Transverse colon (tissue), 4 donors: ENCODE results near the gene PIAS1. TPM values are rescaled to one million over a fixed set of nuclear protein-coding genes. Genes with fewer than 3 reads are reported as not detected.
A peak's percentile ranks its signal among the peaks of the same experiment; 100 is the strongest.

Experiments
- DNase-seq: peaks from one replicate; pipeline ENCODE4 v3.0.0-alpha.2; 2019
- H3K27ac ChIP-seq, 4 donors: fragments of 200-600 bp; sonication (generic); 2 replicates each; pipeline ENCODE4 v1.5.1; 2016 to 2018; ENCODE audit warnings: inconsistent platforms in 4 of 4
- H3K27me3 ChIP-seq: fragments of 200-600 bp; sonication (generic); 2 replicates; pipeline ENCODE4 v1.5.1; 2017; ENCODE audit warnings: inconsistent platforms
- H3K36me3 ChIP-seq, 4 donors: fragments of 200-600 bp; sonication (generic); 2 replicates each; pipeline ENCODE4 v1.5.1; 2017 to 2019; ENCODE audit warnings: inconsistent platforms in 4 of 4
- H3K4me1 ChIP-seq, 4 donors: fragments of 200-600 bp; sonication (generic); 2 replicates each; pipeline ENCODE4 v1.5.1; 2017 to 2020; ENCODE audit warnings: inconsistent platforms in 4 of 4
- H3K4me3 ChIP-seq, 4 donors: fragments of 200-600 bp; sonication (generic); 1 replicate in 1 of 4; 2 replicates in 3 of 4; pipeline versions ENCODE4 v1.5.1 to v1.6.1; 2017 to 2019; ENCODE audit warnings: inconsistent platforms in 4 of 4
- H3K9me3 ChIP-seq, 2 donors: fragments of 200-600 bp; sonication (generic); 2 replicates each; pipeline ENCODE4 v1.5.1; 2017 to 2019; ENCODE audit warnings: inconsistent platforms in 2 of 2
- EP300 ChIP-seq: sonication (generic); formaldehyde crosslinking; IDR thresholded peaks from one replicate; pipeline ENCODE4 v1.6.1; 2017; ENCODE audit warnings: antibody characterized with exemption, low read depth
- POLR2A ChIP-seq: fragments of 450-650 bp; IDR thresholded peaks from one replicate; pipeline ENCODE4 v1.6.1; 2016; ENCODE audit warnings: antibody characterized with exemption, mild to moderate bottlenecking, moderate library complexity
- POLR2AphosphoS5 ChIP-seq, 3 donors: sonication (generic); formaldehyde crosslinking; IDR thresholded peaks; one replicate each; pipeline ENCODE4 v1.6.1; 2016; ENCODE audit warnings: antibody characterized with exemption in 3 of 3
- WGBS, 2 donors: methylation state at CpG; one replicate each; pipeline ENCODE4 v1.1.5; 2018; ENCODE audit warnings: low coverage in 1 of 2; 5-methylcytosine and 5-hydroxymethylcytosine counted together
- in situ Hi-C, 4 donors: fragments of 200-750 bp; cut with MboI; loops; one replicate each; pipeline versions ENCODE4 v1.15.0 to v1.15.1; 2017; ENCODE audit warnings: low sequenced_read_pairs in 3 of 4, low pct_ligation_motif_present in 1 of 4, low pct_unique_long_range_greater_than_20kb in 1 of 4
- intact Hi-C: fragments of 100-400 bp; cut with DNase I; formaldehyde crosslinking; loops from one replicate; pipeline ENCODE4 v1.15.1; 2023; ENCODE audit warnings: low total_unique reads
- total RNA-seq, 4 donors: library from RNA; depleted of rRNA; stranded (reverse); fragments of >200 nt; gene quantifications; one replicate each; pipeline ENCODE4 v1.1.0, GENCODE V29; 2016
- TF ChIP-seq, protein P1 (sequence below), 5 experiments: fragments of 200-600 bp in 3 of 5; fragments of 450-650 bp in 2 of 5; sonication (generic) in 3 of 5; IDR thresholded peaks; 1 replicate in 2 of 5; 2 replicates in 3 of 5; pipeline ENCODE4 v1.5.1; 2016 to 2017; ENCODE audit warnings: antibody characterized with exemption in 5 of 5, inconsistent platforms in 3 of 5, mild to moderate bottlenecking in 2 of 5, moderate library complexity in 1 of 5

The PIAS1 gene
- total RNA-seq, 4 donors from 2014 or later, result 34.0 to 141 (median 55.4) TPM

DNA sequence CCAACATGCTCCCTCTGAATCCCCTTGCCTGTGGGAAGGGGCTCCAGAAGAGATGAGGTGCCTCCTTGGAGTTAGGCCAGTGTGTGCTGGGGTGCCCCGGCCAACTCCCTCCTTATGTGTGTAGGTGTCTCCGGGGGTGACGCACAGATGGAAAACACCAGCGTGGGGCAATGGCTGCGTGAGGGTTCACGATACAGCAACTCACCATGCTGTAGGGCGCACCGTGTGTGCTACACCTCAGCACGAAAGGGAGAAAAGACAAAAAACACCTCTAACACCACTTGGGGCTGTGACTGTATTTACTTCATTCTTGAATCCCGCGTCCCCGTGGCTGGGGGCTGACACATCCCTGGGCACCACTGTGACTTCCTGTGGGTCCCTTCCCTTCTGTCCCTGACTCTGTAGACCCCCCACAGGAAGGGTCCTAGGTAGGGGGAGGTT lies 152.6 kb downstream of the PIAS1 start:
- in situ Hi-C loops, result no loop called here
- no peak for DNase-seq
- Histone ChIP-seq H3K36me3 (no peaks in the 10 kb centered on the region), H3K27ac (peak overlapping the region; percentile 87 to 90 (median 90)), H3K4me3 (no peak overlapping the region), H3K9me3 (no peaks in the 10 kb centered on the region), H3K27me3 (no peaks in the 10 kb centered on the region), H3K4me1 (peaks cover 12 to 59% (median 39%) of the 10 kb centered on the region in 4 donors)
- TF ChIP-seq EP300 (no peak), POLR2AphosphoS5 (IDR thresholded peaks at IDR 0.05) (no peak), POLR2A (no peak)
- TF ChIP-seq, protein P1, sequence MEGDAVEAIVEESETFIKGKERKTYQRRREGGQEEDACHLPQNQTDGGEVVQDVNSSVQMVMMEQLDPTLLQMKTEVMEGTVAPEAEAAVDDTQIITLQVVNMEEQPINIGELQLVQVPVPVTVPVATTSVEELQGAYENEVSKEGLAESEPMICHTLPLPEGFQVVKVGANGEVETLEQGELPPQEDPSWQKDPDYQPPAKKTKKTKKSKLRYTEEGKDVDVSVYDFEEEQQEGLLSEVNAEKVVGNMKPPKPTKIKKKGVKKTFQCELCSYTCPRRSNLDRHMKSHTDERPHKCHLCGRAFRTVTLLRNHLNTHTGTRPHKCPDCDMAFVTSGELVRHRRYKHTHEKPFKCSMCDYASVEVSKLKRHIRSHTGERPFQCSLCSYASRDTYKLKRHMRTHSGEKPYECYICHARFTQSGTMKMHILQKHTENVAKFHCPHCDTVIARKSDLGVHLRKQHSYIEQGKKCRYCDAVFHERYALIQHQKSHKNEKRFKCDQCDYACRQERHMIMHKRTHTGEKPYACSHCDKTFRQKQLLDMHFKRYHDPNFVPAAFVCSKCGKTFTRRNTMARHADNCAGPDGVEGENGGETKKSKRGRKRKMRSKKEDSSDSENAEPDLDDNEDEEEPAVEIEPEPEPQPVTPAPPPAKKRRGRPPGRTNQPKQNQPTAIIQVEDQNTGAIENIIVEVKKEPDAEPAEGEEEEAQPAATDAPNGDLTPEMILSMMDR (IDR thresholded peaks at IDR 0.05), result no peak
- 60 to 91% methylated on average over 1 to 12 of the region's 12 CpGs for WGBS, 2 donors
- intact Hi-C loops, result loop anchor here (5.0 kb wide), 1 partner anchor 1679 kb away; no protein-coding TSS in a partner anchor

DNA sequence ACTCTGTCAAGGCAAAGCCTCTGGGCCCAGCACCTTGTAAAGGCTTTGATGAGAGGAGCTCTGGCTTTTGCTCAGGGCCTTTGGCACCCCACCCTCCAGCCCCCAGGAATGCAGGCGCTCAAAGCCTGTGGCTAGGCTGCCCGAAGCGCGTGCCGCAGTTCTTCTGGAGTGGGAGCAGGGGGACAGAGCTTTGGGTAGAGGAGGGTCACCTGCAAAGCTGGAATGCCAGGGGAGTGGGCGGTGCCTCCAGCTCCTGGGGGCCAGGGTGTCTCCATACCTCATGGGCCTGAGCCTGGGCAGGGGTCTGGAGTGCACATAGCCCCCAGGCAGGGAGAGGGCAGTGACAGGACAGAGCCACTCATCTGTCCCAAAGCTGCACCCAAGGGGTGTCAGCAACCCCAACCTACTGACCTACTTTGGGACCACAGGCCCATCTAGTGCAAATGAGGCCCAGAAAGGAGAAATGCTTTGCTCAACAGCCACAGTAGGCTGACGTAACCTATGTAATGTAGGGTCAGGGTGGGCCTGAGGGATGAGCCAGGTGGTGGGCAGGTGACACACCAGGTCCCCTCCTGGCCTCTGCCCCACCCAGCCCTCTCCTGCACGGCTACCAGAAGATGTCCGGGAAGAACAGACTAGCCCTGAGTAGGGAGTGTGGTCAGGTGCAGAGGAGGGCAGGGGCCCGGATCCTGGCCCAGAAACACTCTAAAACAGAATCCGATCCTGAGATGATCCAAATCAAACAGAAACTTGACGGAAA lies 153.2 kb downstream of the PIAS1 start:
- no peak for DNase-seq
- no peaks in the 10 kb centered on the region for H3K27me3 ChIP-seq
- in situ Hi-C loops (no loop called here), intact Hi-C loops (loop anchor here (5.0 kb wide), 1 partner anchor 1680 kb away; no protein-coding TSS in a partner anchor)
- peaks cover 12 to 52% (median 35%) of the 10 kb centered on the region in 4 donors for H3K4me1 ChIP-seq
- 84 to 94% methylated on average over 3 to 12 of the region's 12 CpGs for WGBS, 2 donors
- H3K36me3 ChIP-seq, result no peaks in the 10 kb centered on the region
- TF ChIP-seq, protein P1 (IDR thresholded peaks at IDR 0.05), result no peak
- no peak for TF ChIP-seq POLR2AphosphoS5 (IDR thresholded peaks at IDR 0.05)
- TF ChIP-seq POLR2A, result no peak
- TF ChIP-seq EP300, result no peak
- H3K27ac ChIP-seq, result peak overlapping the region; percentile 11 to 90 (median 88)
- no peaks in the 10 kb centered on the region for H3K9me3 ChIP-seq
- no peak overlapping the region for H3K4me3 ChIP-seq

GRCh38 chr15:68208136-68208535 lies 154.0 kb downstream of the PIAS1 start:
- DNase-seq, result no peak
- Histone ChIP-seq H3K27me3 (no peaks in the 10 kb centered on the region), H3K9me3 (no peaks in the 10 kb centered on the region), H3K36me3 (no peaks in the 10 kb centered on the region), H3K27ac (no peak overlapping the region), H3K4me3 (no peak overlapping the region), H3K4me1 (peaks cover 12 to 46% (median 32%) of the 10 kb centered on the region in 4 donors)
- TF ChIP-seq POLR2A (no peak), POLR2AphosphoS5 (IDR thresholded peaks at IDR 0.05) (no peak), EP300 (no peak)
- TF ChIP-seq, protein P1 (IDR thresholded peaks at IDR 0.05), result no peak
- 86% methylated on average over 16 of the region's 16 CpGs; no CpG with 5 or more reads in 1 of the 2 donors for WGBS, 2 donors
- intact Hi-C loops (loop anchor here (5.0 kb wide), 1 partner anchor 1681 kb away; no protein-coding TSS in a partner anchor), in situ Hi-C loops (no loop called here)

DNA sequence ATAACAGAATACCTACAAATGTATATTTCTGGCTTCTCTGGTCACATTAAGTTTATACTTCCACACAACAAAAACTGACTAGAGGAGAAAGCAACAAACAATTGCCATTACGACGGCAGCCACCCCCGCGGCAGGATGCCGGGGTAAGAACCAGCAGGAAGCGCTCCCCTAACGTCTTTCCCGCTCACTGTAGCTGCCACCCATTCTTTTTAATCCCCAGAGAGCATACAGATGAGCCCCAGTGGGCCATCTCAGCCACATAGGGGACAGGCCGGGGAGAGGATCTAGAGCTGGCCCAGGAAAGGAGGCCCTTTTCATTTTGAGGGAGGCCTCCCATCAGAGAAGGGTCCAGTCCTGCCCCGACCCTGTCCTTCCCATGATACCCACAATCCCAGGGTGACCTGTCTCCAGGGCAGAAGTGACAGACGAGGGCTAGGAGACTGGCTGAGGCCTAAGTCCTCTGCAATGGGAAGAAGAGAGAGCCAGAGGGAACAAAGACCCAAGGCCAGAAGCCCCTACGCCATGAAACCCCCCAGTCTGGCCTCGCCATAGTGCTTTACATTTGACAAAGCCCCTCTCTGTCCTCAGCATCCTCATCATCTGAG lies 154.6 kb downstream of the PIAS1 start:
- in situ Hi-C loops, result no loop called here
- intact Hi-C loops, result loop anchor here (5.0 kb wide), 1 partner anchor 1681 kb away; no protein-coding TSS in a partner anchor
- Histone ChIP-seq H3K27ac (no peak overlapping the region), H3K36me3 (no peaks in the 10 kb centered on the region), H3K9me3 (no peaks in the 10 kb centered on the region), H3K4me3 (no peak overlapping the region), H3K27me3 (no peaks in the 10 kb centered on the region), H3K4me1 (peaks cover 12 to 42% (median 29%) of the 10 kb centered on the region in 4 donors)
- TF ChIP-seq, protein P1 (IDR thresholded peaks at IDR 0.05), result no peak
- TF ChIP-seq POLR2AphosphoS5 (IDR thresholded peaks at IDR 0.05) (no peak), POLR2A (no peak), EP300 (no peak)
- DNase-seq, result no peak
- 76 to 81% methylated on average over 8 to 13 of the region's 13 CpGs for WGBS, 2 donors
